ENCODE data around the gene ZNF407. TPM values are rescaled to one million over a fixed set of nuclear protein-coding genes. Genes with fewer than 3 reads are reported as not detected.
A peak's percentile ranks its signal among the peaks of the same experiment; 100 is the strongest.

The ZNF407 gene
- total and polyA plus RNA-seq, 12 donors: 2.5 to 14.9 (median 12.7) TPM

DNA sequence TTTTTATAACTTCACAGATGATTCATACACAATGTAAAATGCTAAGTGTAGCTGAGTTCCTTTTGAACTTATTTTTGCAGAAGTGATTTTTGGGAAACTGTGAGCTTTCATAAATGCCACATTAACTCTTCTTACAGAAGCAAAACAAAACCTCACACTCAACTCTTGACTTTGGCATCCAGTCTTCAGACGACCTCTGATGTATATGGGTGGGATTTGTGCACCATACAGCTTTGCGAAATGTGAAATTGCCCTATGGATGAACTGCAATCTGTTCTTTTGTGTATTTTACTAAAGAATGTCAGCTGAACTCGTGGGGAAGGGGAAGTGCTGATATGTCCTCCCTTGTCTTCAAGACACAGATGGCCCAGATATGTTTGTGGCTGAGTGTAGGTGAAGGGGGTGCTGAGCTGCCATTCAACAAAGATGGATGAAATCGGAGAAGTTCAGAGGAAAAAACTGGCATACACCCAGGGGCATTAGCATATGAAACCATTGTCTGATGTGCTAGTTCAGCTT is 393.0 kb downstream of the ZNF407 start:
- TF ChIP-seq, protein P1, sequence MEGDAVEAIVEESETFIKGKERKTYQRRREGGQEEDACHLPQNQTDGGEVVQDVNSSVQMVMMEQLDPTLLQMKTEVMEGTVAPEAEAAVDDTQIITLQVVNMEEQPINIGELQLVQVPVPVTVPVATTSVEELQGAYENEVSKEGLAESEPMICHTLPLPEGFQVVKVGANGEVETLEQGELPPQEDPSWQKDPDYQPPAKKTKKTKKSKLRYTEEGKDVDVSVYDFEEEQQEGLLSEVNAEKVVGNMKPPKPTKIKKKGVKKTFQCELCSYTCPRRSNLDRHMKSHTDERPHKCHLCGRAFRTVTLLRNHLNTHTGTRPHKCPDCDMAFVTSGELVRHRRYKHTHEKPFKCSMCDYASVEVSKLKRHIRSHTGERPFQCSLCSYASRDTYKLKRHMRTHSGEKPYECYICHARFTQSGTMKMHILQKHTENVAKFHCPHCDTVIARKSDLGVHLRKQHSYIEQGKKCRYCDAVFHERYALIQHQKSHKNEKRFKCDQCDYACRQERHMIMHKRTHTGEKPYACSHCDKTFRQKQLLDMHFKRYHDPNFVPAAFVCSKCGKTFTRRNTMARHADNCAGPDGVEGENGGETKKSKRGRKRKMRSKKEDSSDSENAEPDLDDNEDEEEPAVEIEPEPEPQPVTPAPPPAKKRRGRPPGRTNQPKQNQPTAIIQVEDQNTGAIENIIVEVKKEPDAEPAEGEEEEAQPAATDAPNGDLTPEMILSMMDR (IDR thresholded peaks at IDR 0.05): no peak
- Histone ChIP-seq H3K27ac (peak overlapping the region in 2 of 10 donors; percentile 15 to 75), H3K36me3 (no peaks in the 10 kb centered on the region), H3K9me3 (no peaks in the 10 kb centered on the region), H3K4me1 (peaks cover 0 to 55% (median 0%) of the 10 kb centered on the region in 9 donors), H3K4me3 (no peak overlapping the region), H3K27me3 (no peaks in the 10 kb centered on the region)
- 75 to 76% methylated on average over 4 of the region's 4 CpGs for WGBS, 2 donors
- intact Hi-C loops (cut with DNase I): loop anchor here in 1 of 10 donors (10.0 kb wide), 1 partner anchor 64 kb away; no protein-coding TSS in a partner anchor
- no peak for DNase-seq
- peak in 2 of 8 donors; percentile 31 to 49 for ATAC-seq

DNA sequence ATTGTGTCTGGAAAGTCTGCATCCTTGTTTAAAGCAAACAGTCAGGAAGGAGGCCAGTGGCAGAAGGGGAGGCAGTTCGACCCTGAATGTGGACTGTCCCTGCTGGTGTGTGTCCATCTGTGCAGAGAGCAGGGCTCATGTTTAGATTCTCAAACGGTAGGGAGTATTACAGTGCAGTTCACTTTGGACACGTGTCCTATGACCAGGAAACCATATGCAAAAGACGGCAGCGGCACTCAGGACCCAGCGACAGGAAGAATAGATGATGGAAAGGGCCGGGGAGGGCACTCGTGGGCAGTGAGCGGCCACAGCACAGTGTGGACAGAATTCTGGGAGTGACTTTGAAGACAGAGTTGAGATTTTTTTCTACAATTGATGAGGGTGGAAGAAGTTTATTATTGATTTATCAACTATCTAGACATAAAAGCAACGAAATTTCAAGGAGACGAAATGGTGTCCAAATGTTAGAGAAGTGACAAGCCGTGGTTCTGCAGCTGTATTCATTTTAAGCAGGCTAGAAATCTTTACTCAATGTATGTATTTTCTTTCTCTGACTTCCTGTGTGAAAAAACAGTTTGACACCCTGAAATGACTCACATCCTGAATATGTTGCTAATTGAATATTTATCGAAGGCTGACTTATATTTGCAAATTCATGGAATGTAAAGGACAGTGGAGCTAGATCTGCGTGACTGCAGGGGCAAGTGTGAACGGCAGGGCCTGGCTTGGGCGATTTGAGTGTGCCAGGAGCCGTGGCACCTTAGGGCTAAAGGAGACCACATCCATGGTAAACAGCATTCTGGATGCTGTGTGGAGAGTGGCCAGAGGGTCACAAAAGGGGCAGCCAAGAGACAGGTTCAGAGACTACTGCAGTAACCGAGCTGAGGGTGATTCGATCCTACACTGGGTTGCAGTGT is 397.1 kb downstream of the ZNF407 start:
- TF ChIP-seq, protein P1 (IDR thresholded peaks at IDR 0.05): no peak
- Histone ChIP-seq H3K4me3 (peak overlapping the region in 1 of 10 donors; percentile 22), H3K4me1 (peaks cover 0 to 53% (median 0%) of the 10 kb centered on the region in 9 donors), H3K27ac (peak overlapping the region in 1 of 10 donors; percentile 86), H3K9me3 (no peaks in the 10 kb centered on the region), H3K27me3 (no peaks in the 10 kb centered on the region), H3K36me3 (no peaks in the 10 kb centered on the region)
- ATAC-seq: peak in 3 of 8 donors; percentile 35 to 44 (median 42)
- no peak for DNase-seq
- 70 to 73% methylated on average over 19 of the region's 19 CpGs for WGBS, 2 donors
- intact Hi-C loops (cut with DNase I): loop anchor here in 1 of 10 donors (10.0 kb wide), 1 partner anchor 60 kb away; no protein-coding TSS in a partner anchor

DNA sequence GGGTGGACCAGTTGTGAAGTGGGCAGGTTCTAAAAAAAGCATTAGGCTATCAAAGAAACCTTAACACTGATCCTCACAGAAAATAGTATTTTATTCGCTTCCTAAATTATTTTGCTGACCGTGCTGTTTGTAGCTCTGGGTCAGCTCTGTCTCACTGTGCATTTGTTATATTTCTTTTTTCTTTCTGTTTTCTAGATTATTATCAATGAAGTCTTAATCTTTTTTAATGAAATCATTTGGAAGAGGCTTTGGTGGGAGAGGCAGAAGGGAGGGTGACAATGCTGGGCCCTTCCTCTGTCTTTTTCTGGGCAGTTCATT is 397.7 kb downstream of the ZNF407 start:
- no peaks in the 10 kb centered on the region for H3K9me3 ChIP-seq
- intact Hi-C loops (cut with DNase I): loop anchor here in 1 of 10 donors (10.0 kb wide), 1 partner anchor 59 kb away; no protein-coding TSS in a partner anchor
- 91 to 95% methylated on average over 2 of the region's 2 CpGs for WGBS, 2 donors
- no peak for ATAC-seq
- peaks cover 0 to 47% (median 0%) of the 10 kb centered on the region in 9 donors for H3K4me1 ChIP-seq
- TF ChIP-seq, protein P1 (IDR thresholded peaks at IDR 0.05): no peak
- H3K27ac ChIP-seq: peak overlapping the region in 1 of 10 donors; percentile 86
- H3K4me3 ChIP-seq: peak overlapping the region in 1 of 10 donors; percentile 22
- H3K36me3 ChIP-seq: no peaks in the 10 kb centered on the region
- H3K27me3 ChIP-seq: no peaks in the 10 kb centered on the region
- no peak for DNase-seq

DNA sequence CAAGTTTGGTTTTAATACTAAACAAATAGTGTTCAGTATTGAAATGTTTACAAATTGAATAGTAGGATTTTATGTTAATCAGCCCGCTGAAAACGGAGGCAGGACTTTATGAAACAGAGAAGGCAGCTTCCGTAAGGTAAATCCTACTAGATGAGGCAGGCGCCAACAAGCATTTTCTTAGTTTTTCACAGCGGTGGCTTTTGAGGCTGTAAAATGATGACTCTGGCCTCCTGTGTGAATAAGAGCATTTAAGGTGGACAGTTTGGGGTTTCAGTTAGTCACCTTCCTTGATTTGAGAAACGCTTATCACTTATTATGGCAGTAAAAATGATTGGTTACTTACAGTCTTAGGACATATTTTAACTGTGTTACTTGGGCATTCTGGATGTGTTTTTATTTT is 398.4 kb downstream of the ZNF407 start:
- H3K4me1 ChIP-seq: peaks cover 0 to 41% (median 0%) of the 10 kb centered on the region in 9 donors
- H3K9me3 ChIP-seq: no peaks in the 10 kb centered on the region
- TF ChIP-seq, protein P1 (IDR thresholded peaks at IDR 0.05): no peak
- H3K27me3 ChIP-seq: no peaks in the 10 kb centered on the region
- no peak overlapping the region for H3K4me3 ChIP-seq
- 93 to 97% methylated on average over 6 of the region's 6 CpGs for WGBS, 2 donors
- H3K36me3 ChIP-seq: no peaks in the 10 kb centered on the region
- intact Hi-C loops (cut with DNase I): loop anchor here in 1 of 10 donors (10.0 kb wide), 1 partner anchor 59 kb away; no protein-coding TSS in a partner anchor
- peak overlapping the region in 1 of 10 donors; percentile 86 for H3K27ac ChIP-seq
- no peak for DNase-seq
- ATAC-seq: no peak
